AG04450 (cell line): ENCODE data around the gene ZNF532. TPM values are rescaled to one million over a fixed set of nuclear protein-coding genes. Genes with fewer than 3 reads are reported as not detected.
"Not testable (repeated sequence)": the region's sequence is repeated elsewhere in the genome, so short reads cannot be mapped to it uniquely, and the experiment has no call there.

Source experiments
- CTCF ChIA-PET: fragments of 300-600, 350-600 bp; formaldehyde crosslinking; extraction: SDS; loops from one replicate; lab custom pipeline; 2022; ENCODE audit warnings: antibody characterized with exemption, inconsistent platforms; lab: Charles Lee
- POLR2A ChIA-PET: fragments of 350-600 bp; formaldehyde crosslinking; extraction: SDS; loops from one replicate; lab custom pipeline; 2021; ENCODE audit warnings: antibody characterized with exemption, inconsistent platforms; lab: Yijun Ruan, JAX
- DNase-seq: peaks from one replicate; pipeline ENCODE4 v3.0.0-alpha.2; 2011; ENCODE audit warnings: low read depth, low spot score
- H3K27ac ChIP-seq: one replicate; pipeline ENCODE4 v1.5.1; 2012; ENCODE audit warnings: low read depth, low read length, control low read depth
- H3K27me3 ChIP-seq: one replicate; pipeline ENCODE4 v1.6.0; 2012; ENCODE audit warnings: low read length; ENCODE audit not compliant: control insufficient read depth, insufficient read depth
- H3K4me3 ChIP-seq: 2 replicates; pipeline ENCODE4 v1.5.1; 2011; ENCODE audit warnings: mild to moderate bottlenecking, low read depth, low read length, control low read depth
- H3K9me3 ChIP-seq: 2 replicates; pipeline ENCODE4 v1.5.1; 2012; ENCODE audit warnings: low read length; ENCODE audit not compliant: control insufficient read depth, insufficient read depth
- CTCF ChIP-seq: IDR thresholded peaks from 2 replicates; pipeline ENCODE4 v1.5.1; 2011; ENCODE audit warnings: low read depth, low read length, control low read depth, inconsistent platforms
- polyA plus RNA-seq: library from polyadenylated mRNA; depleted of rRNA; stranded (reverse); fragments of >200 nt; gene quantifications from 2 replicates; pipeline ENCODE4 v1.2.3, GENCODE V29; 2011

ZNF532 gene
- polyA plus RNA-seq, 1 experiment = 69.7 TPM

- H3K4me3 ChIP-seq = no peak overlapping the region
- no peaks in the 10 kb centered on the region for H3K27me3 ChIP-seq
- POLR2A ChIA-PET = no interaction called here
- no peak for TF ChIP-seq CTCF
- DNase-seq = no peak
- no peaks in the 10 kb centered on the region for H3K9me3 ChIP-seq
- no peak overlapping the region for H3K27ac ChIP-seq
- CTCF ChIA-PET = no interaction called here
Measured at GRCh38 chr18:58853561-58853960, 11.1 kb upstream of the ZNF532 start.

- DNase-seq, H3K27ac ChIP-seq, H3K9me3 ChIP-seq, POLR2A ChIA-PET, H3K4me3 ChIP-seq, H3K27me3 ChIP-seq: not testable (repeated sequence)
- CTCF ChIA-PET = interaction anchor here (0.6 kb wide), 1 partner anchor 128 kb away, joined by 3 read pairs; no protein-coding TSS in a partner anchor
Measured at GRCh38 chr18:58855521-58855920, 9.2 kb upstream of the ZNF532 start.

GRCh38 chr18:58856881-58857280, 7.8 kb upstream of the ZNF532 start:
- CTCF ChIA-PET = no interaction called here
- Histone ChIP-seq H3K27ac (no peak overlapping the region), H3K4me3 (no peak overlapping the region), H3K27me3 (no peaks in the 10 kb centered on the region), H3K9me3 (no peaks in the 10 kb centered on the region)
- POLR2A ChIA-PET = no interaction called here
- DNase-seq = peak; percentile 43
- TF ChIP-seq CTCF = no peak

- no peak for DNase-seq
- POLR2A ChIA-PET = no interaction called here
- no peak overlapping the region for H3K4me3 ChIP-seq
- CTCF ChIA-PET = no interaction called here
- no peaks in the 10 kb centered on the region for H3K9me3 ChIP-seq
- no peaks in the 10 kb centered on the region for H3K27me3 ChIP-seq
- no peak overlapping the region for H3K27ac ChIP-seq
- TF ChIP-seq CTCF = no peak
Measured at GRCh38 chr18:58858591-58859468, 5.8 kb upstream of the ZNF532 start.

- POLR2A ChIA-PET = interaction anchor here (0.6 kb wide), 1 partner anchor 92 kb away, joined by 3 read pairs; no protein-coding TSS in a partner anchor
- CTCF ChIA-PET = no interaction called here
- no peak overlapping the region for H3K4me3 ChIP-seq
- TF ChIP-seq CTCF = no peak
- H3K27ac ChIP-seq = no peak overlapping the region
- no peaks in the 10 kb centered on the region for H3K27me3 ChIP-seq
- DNase-seq = no peak
- H3K9me3 ChIP-seq = no peaks in the 10 kb centered on the region
Measured at GRCh38 chr18:58859907-58860306, 4.8 kb upstream of the ZNF532 start.
